Uterus (tissue), 2 donors: ENCODE measurements around the gene IL23A.

Experiments used
- CTCF ChIP-seq, 4 experiments: fragments of 200-600 bp in 2 of 4; fragments of 450-650 bp in 2 of 4; sonication (generic) in 2 of 4; IDR thresholded peaks; one replicate each; pipeline ENCODE4 v1.5.1; 2016 to 2019; ENCODE audit warnings: antibody characterized with exemption in 4 of 4, mild to moderate bottlenecking in 2 of 4, moderate library complexity in 1 of 4
- POLR2A ChIP-seq, 2 donors: fragments of 450-650 bp; IDR thresholded peaks; one replicate each; pipeline ENCODE4 v1.6.1; 2016; ENCODE audit warnings: antibody characterized with exemption in 2 of 2, mild to moderate bottlenecking in 1 of 2, moderate library complexity in 1 of 2

DNA sequence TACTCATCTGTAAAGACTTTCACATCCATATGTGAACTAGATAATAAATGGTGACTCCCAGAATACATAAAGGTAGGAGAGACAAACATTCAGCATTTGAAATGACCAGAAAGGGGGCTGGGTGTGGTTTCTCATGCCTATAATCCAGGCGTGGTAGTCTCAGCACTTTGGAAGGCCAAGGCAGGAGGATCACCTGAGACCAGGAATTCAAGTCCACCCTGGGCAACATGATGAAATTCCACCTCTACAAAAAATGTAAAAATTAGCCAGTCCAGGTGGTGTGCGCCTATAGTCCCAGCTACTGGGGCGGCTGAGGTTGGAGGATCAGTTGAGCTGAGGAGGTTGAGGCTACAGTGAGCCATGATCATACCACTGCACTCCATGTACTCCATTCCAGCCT, 34.4 kb upstream of the IL23A start:
- TF ChIP-seq CTCF (IDR thresholded peaks at IDR 0.05) = no peak
- no peak for TF ChIP-seq POLR2A (IDR thresholded peaks at IDR 0.05)
